ENCODE measurements around the gene CCNA1.

GRCh38 chr13:36412736-36413135 lies 19.6 kb upstream of the CCNA1 start:
- TF ChIP-seq CTCF (conservative IDR thresholded peaks at IDR 0.05; ENCODE audit: low read depth, low read length) (no peak), EZH2phosphoT487 (IDR thresholded peaks at IDR 0.05; ENCODE audit: borderline replicate concordance, low read length) (no peak)
